Panc1 (cell line): ENCODE measurements around the gene CD207. TPM values are rescaled to one million over a fixed set of nuclear protein-coding genes. Genes with fewer than 3 reads are reported as not detected.

ENCODE experiments used
- total RNA-seq: library from RNA; stranded (reverse); gene quantifications from one replicate; pipeline ENCODE4 v1.2.1, GENCODE V29; 2021; ENCODE audit not compliant: unreplicated experiment

The CD207 gene
- total RNA-seq, 1 experiment from 2014 or later = not detected

Other genes with a start within 250 kb of the CD207 start
- 0.26 TPM for gene ADD2, start 67.6 kb downstream of the CD207 start, total RNA-seq
- not detected for gene FIGLA, start 45.2 kb downstream of the CD207 start, total RNA-seq
- not detected for gene CLEC4F, start 15.2 kb downstream of the CD207 start, total RNA-seq
- gene VAX2, start 64.8 kb upstream of the CD207 start, total RNA-seq = 1.0 TPM
- 0.18 TPM for gene ATP6V1B1, start 100.1 kb upstream of the CD207 start, total RNA-seq
- gene ANKRD53, start 142.8 kb upstream of the CD207 start, total RNA-seq = not detected
- gene TEX261, start 159.1 kb upstream of the CD207 start, total RNA-seq = 64.9 TPM
- gene NAGK, start 232.8 kb upstream of the CD207 start, total RNA-seq = 80.2 TPM